K562 (cell line): ENCODE results near the gene DSG2. TPM values are rescaled to one million over a fixed set of nuclear protein-coding genes. Genes with fewer than 3 reads are reported as not detected.

ENCODE experiments used
- ATF6 ChIP-seq: sonication (generic); formaldehyde crosslinking; IDR thresholded peaks from 2 replicates; pipeline ENCODE4 v1.4.0; 2020; ENCODE audit warnings: mild to moderate bottlenecking, missing genetic modification reagents
- CC2D1A ChIP-seq: fragments of 450-650 bp; IDR thresholded peaks from 2 replicates; pipeline ENCODE4 v1.6.1; 2017; ENCODE audit warnings: mild to moderate bottlenecking
- CHD2 ChIP-seq: IDR thresholded peaks from 2 replicates; pipeline ENCODE4 v1.6.1; 2011; ENCODE audit warnings: low read depth, low read length
- CXXC5 ChIP-seq: fragments of 250-450 bp; sonication (Bioruptor Pico); IDR thresholded peaks from 2 replicates; pipeline ENCODE4 v1.8.0; 2022; ENCODE audit warnings: inconsistent platforms, mild to moderate bottlenecking, moderate library complexity
- ESRRA ChIP-seq: fragments of 450-650 bp; IDR thresholded peaks from 2 replicates; pipeline ENCODE4 v1.6.1; 2014; ENCODE audit warnings: low read depth, mild to moderate bottlenecking, moderate library complexity, borderline replicate concordance
- HMGN3 ChIP-seq: IDR thresholded peaks from 2 replicates; pipeline ENCODE4 v1.6.1; 2011; ENCODE audit warnings: borderline replicate concordance, low read depth, mild to moderate bottlenecking, mixed read lengths, low read length; ENCODE audit not compliant: insufficient read length; ENCODE audit errors: extremely low read depth
- HNRNPUL1 ChIP-seq: fragments of 200-400 bp; formaldehyde crosslinking; IDR thresholded peaks from 2 replicates; pipeline ENCODE4 v1.6.1; 2017; ENCODE audit warnings: low read length
- POLR3G ChIP-seq: IDR thresholded peaks from 2 replicates; pipeline ENCODE4 v1.6.1; 2011; ENCODE audit not compliant: insufficient read length, insufficient replicate concordance; ENCODE audit errors: extremely low read depth
- PRMT5 ChIP-seq: sonication (generic); formaldehyde crosslinking; IDR thresholded peaks from 2 replicates; pipeline ENCODE4 v1.5.0; 2020; ENCODE audit warnings: missing genetic modification reagents
- TAL1 ChIP-seq: fragments of 450-650 bp; IDR thresholded peaks from 2 replicates; pipeline ENCODE4 v1.6.1; 2016; ENCODE audit warnings: mild to moderate bottlenecking
- THRAP3 ChIP-seq: fragments of 450-650 bp; IDR thresholded peaks from 2 replicates; pipeline ENCODE4 v1.6.1; 2016; ENCODE audit warnings: mild to moderate bottlenecking, inconsistent platforms, borderline replicate concordance
- U2AF2 ChIP-seq: fragments of 200-400 bp; formaldehyde crosslinking; optimal IDR thresholded peaks from 2 replicates; pipeline ENCODE3; 2017; ENCODE audit warnings: low read depth, mild to moderate bottlenecking, low read length
- ZBTB33 ChIP-seq: sonication (generic); formaldehyde crosslinking; IDR thresholded peaks from 2 replicates; pipeline ENCODE4 v1.8.1; 2023; ENCODE audit warnings: mild to moderate bottlenecking, missing genetic modification reagents
- ZHX1 ChIP-seq: fragments of 150-350 bp; conservative IDR thresholded peaks from 2 replicates; pipeline ENCODE4 v1.6.1; 2014; ENCODE audit warnings: low read length
- ZNF146 ChIP-seq: IDR thresholded peaks from one replicate; pipeline ENCODE4 v1.6.1; 2018; ENCODE audit warnings: missing compliant biosample characterization; ENCODE audit not compliant: unreplicated experiment
- ZNF263 ChIP-seq: sonication (generic); formaldehyde crosslinking; IDR thresholded peaks from 2 replicates; pipeline ENCODE4 v1.8.0; 2022; ENCODE audit warnings: mild to moderate bottlenecking, missing genetic modification reagents, borderline replicate concordance
- ZNF280A ChIP-seq: fragments of 450-650 bp; IDR thresholded peaks from 2 replicates; pipeline ENCODE4 v1.6.1; 2018; ENCODE audit warnings: mild to moderate bottlenecking, low read depth; ENCODE audit not compliant: partially characterized antibody
- ZNF431 ChIP-seq: sonication (generic); formaldehyde crosslinking; IDR thresholded peaks from 2 replicates; pipeline ENCODE4 v1.8.0; 2022; ENCODE audit warnings: mild to moderate bottlenecking, missing genetic modification reagents
- ZNF76 ChIP-seq: fragments of 250-450 bp; sonication (Bioruptor Pico); IDR thresholded peaks from 2 replicates; pipeline ENCODE4 v1.4.0; 2020; ENCODE audit warnings: mild to moderate bottlenecking, moderate library complexity, borderline replicate concordance
- polyA plus RNA-seq, 8 experiments: library from polyadenylated mRNA; depleted of rRNA in 4 of 8; stranded (reverse) in 5 of 8; unstranded in 3 of 8; fragments of >200 nt; fragmentation: Nextera tagmentation in 2 of 8; fragmentation: Illumina TruSeq in 1 of 8; extraction: Ambion mirVana in 2 of 8; extraction: Trizol in 1 of 8; gene quantifications; 2 replicates each; pipeline versions ENCODE4 v1.2.1 to v1.2.3, GENCODE V29; 2011 to 2014; ENCODE audit warnings: inconsistent platforms in 1 of 8, missing spikeins in 1 of 8
- total RNA-seq, 7 experiments: library from RNA; depleted of rRNA in 6 of 7; stranded (reverse); fragments of >200 nt in 6 of 7; fragmentation: Illumina TruSeq in 2 of 7; extraction: Trizol in 2 of 7; gene quantifications; 2 replicates each; pipeline versions ENCODE4 v1.2.1 to v1.2.3, GENCODE V29; 2011 to 2021; ENCODE audit warnings: low replicate concordance in 1 of 7

The DSG2 gene
- total and polyA plus RNA-seq, 9 of the 15 experiments (the other 6 are each of a cell fraction or from before 2014, with no cell fraction given), result 16.9 to 68.6 (median 41.3) TPM

- TF ChIP-seq ZNF431 (CRISPR knock-in tag), result no peak
- TF ChIP-seq ZBTB33 (CRISPR knock-in tag), result no peak
- TF ChIP-seq HNRNPUL1, result no peak
- TF ChIP-seq ZNF76, result no peak
- no peak for TF ChIP-seq THRAP3
- no peak for TF ChIP-seq ZHX1
- no peak for TF ChIP-seq POLR3G
- TF ChIP-seq TAL1, result no peak
- TF ChIP-seq HMGN3, result peak; percentile 30
- no peak for TF ChIP-seq ZNF146 (CRISPR knock-in tag)
- TF ChIP-seq U2AF2, result no peak
- no peak for TF ChIP-seq ZNF280A
- peak; percentile 55; the same call in 1 of the 2 replicates for TF ChIP-seq ATF6 (CRISPR knock-in tag)
- TF ChIP-seq CC2D1A, result no peak
- no peak for TF ChIP-seq CHD2
- no peak for TF ChIP-seq ZNF263
- TF ChIP-seq ESRRA, result no peak
- peak; percentile 78 for TF ChIP-seq CXXC5 (CRISPR knock-in tag)
- no peak for TF ChIP-seq PRMT5 (CRISPR knock-in tag)
Observed at GRCh38 chr18:31497836-31498573, at the start of gene DSG2 (continued).
